Neuronal stem cell (in vitro differentiated cells): Measurements from ENCODE around the gene MMP27.

Source experiments
- DNase-seq: peaks from one replicate; pipeline ENCODE4 v3.0.0-alpha.2; 2013; ENCODE audit warnings: low spot score
- H2AFZ ChIP-seq: one replicate; pipeline ENCODE4 v1.6.1; 2013; ENCODE audit warnings: mild to moderate bottlenecking, low read length, inconsistent platforms
- H2AK5ac ChIP-seq: 2 replicates; pipeline ENCODE4 v1.6.1; 2013; ENCODE audit warnings: low read depth, mild to moderate bottlenecking, inconsistent platforms, low read length, moderate library complexity, mixed read lengths
- H2BK120ac ChIP-seq: 2 replicates; pipeline ENCODE4 v1.6.1; 2013; ENCODE audit warnings: low read depth, mild to moderate bottlenecking, inconsistent platforms, low read length, moderate library complexity, mixed read lengths
- H2BK12ac ChIP-seq: one replicate; pipeline ENCODE4 v1.6.1; 2013; ENCODE audit warnings: low read length, inconsistent platforms
- H2BK15ac ChIP-seq: 2 replicates; pipeline ENCODE4 v1.6.1; 2013; ENCODE audit warnings: mild to moderate bottlenecking, low read length, inconsistent platforms, mixed read lengths
- H2BK5ac ChIP-seq: one replicate; pipeline ENCODE4 v1.6.1; 2013; ENCODE audit warnings: inconsistent platforms, mild to moderate bottlenecking, low read length, moderate library complexity
- H3K14ac ChIP-seq: one replicate; pipeline ENCODE4 v1.6.1; 2013; ENCODE audit warnings: low read length, inconsistent platforms
- H3K18ac ChIP-seq: 2 replicates; pipeline ENCODE4 v1.6.1; 2013; ENCODE audit warnings: low read length, inconsistent platforms
- H3K23ac ChIP-seq: 2 replicates; pipeline ENCODE4 v1.6.1; 2013; ENCODE audit warnings: low read depth, mild to moderate bottlenecking, mixed read lengths, low read length, inconsistent platforms; ENCODE audit not compliant: poor library complexity
- H3K27ac ChIP-seq: replicated peaks from 3 replicates; pipeline ENCODE4 v1.5.1; 2013; ENCODE audit warnings: low read length, inconsistent platforms
- H3K27me3 ChIP-seq, 3 experiments: 2 replicates each; pipeline ENCODE4 v1.6.1; 2013; ENCODE audit warnings: low read length in 3 of 3, mild to moderate bottlenecking in 2 of 3, inconsistent platforms in 1 of 3, low read depth in 1 of 3, mixed read lengths in 1 of 3, moderate library complexity in 1 of 3; ENCODE audit not compliant: control insufficient read depth in 3 of 3, insufficient read depth in 3 of 3
- H3K36me3 ChIP-seq, 2 donors: replicated peaks in 1 of 2; 2 replicates each; pipeline ENCODE4 v1.6.1; 2013; ENCODE audit warnings: low read length in 2 of 2; ENCODE audit not compliant: control insufficient read depth in 2 of 2, insufficient read depth in 2 of 2
- H3K4ac ChIP-seq: 2 replicates; pipeline ENCODE4 v1.6.1; 2013; ENCODE audit warnings: inconsistent platforms, mild to moderate bottlenecking, low read length, moderate library complexity
- H3K4me1 ChIP-seq, 2 donors: 1 replicate in 1 of 2; 2 replicates in 1 of 2; pipeline ENCODE4 v1.6.1; 2013; ENCODE audit warnings: low read length in 2 of 2, low read depth in 1 of 2; ENCODE audit not compliant: control insufficient read depth in 2 of 2, insufficient read depth in 1 of 2
- H3K4me2 ChIP-seq: one replicate; pipeline ENCODE4 v1.6.1; 2013; ENCODE audit warnings: mild to moderate bottlenecking, low read length, inconsistent platforms; ENCODE audit not compliant: insufficient read depth, poor library complexity, severe bottlenecking
- H3K4me3 ChIP-seq, 2 donors: 2 replicates each; pipeline ENCODE4 v1.5.1; 2013; ENCODE audit warnings: low read length in 2 of 2, mild to moderate bottlenecking in 2 of 2, inconsistent platforms in 1 of 2, moderate library complexity in 1 of 2
- H3K79me1 ChIP-seq: one replicate; pipeline ENCODE4 v1.6.1; 2013; ENCODE audit warnings: low read depth, mild to moderate bottlenecking, inconsistent platforms, low read length, moderate library complexity
- H3K9ac ChIP-seq: one replicate; pipeline ENCODE4 v1.6.1; 2013; ENCODE audit warnings: mild to moderate bottlenecking, low read depth, low read length, inconsistent platforms; ENCODE audit not compliant: poor library complexity
- H3K9me3 ChIP-seq, 2 donors: replicated peaks in 1 of 2; 2 replicates each; pipeline versions ENCODE3 to v1.6.1; 2013; ENCODE audit warnings: low read length in 2 of 2, mild to moderate bottlenecking in 2 of 2, inconsistent platforms in 1 of 2, low read depth in 1 of 2, mixed read lengths in 1 of 2, moderate library complexity in 1 of 2; ENCODE audit not compliant: control insufficient read depth in 2 of 2, insufficient read depth in 1 of 2
- H4K8ac ChIP-seq: one replicate; pipeline ENCODE4 v1.6.1; 2013; ENCODE audit warnings: low read depth, mild to moderate bottlenecking, inconsistent platforms, low read length, moderate library complexity
- H4K91ac ChIP-seq: one replicate; pipeline ENCODE4 v1.6.1; 2013; ENCODE audit warnings: low read length, low read depth, mild to moderate bottlenecking, inconsistent platforms; ENCODE audit not compliant: poor library complexity
- whole genome bisulfite sequencing, 2 donors: extraction: QIAGEN DNeasy Blood & Tissue Kit; methylation state at CpG; one replicate each; pipeline ENCODE4 v1.1.7; 2013; ENCODE audit warnings: missing lambda C conversion rate in 2 of 2, mixed read lengths in 1 of 2; ENCODE audit not compliant: insufficient read length in 2 of 2, insufficient replicate concordance in 1 of 2; ENCODE audit errors: extremely low coverage in 2 of 2; 5-methylcytosine and 5-hydroxymethylcytosine counted together

The MMP27 gene

DNA sequence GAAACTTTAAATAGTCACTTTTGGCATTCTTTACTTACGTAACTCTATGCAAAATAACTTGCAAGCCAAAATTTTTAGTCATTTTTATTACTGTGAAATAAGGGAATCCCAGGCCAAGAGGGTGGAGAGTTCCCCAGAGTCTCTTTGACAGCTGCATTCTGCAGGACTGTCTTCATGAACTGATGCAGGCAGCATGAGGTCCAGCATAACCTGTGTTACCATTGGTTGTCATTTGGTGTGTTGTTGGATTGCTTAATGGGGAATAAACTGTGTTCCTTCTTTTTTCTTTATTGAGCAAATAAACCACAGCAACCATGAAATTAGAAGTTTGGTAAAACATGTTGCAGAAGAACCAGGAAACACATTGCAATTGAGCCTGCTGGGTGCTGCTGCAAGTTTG lies 24.6 kb downstream of the MMP27 start:
- H2BK5ac ChIP-seq = no peak overlapping the region
- no peak overlapping the region for H2BK12ac ChIP-seq
- no peak overlapping the region for H2AFZ ChIP-seq
- no peaks in the 10 kb centered on the region for H3K79me1 ChIP-seq
- H3K14ac ChIP-seq = no peak overlapping the region
- no peak for DNase-seq
- no peak overlapping the region for H3K27ac ChIP-seq
- no peaks in the 10 kb centered on the region for H3K27me3 ChIP-seq
- no peak overlapping the region for H3K18ac ChIP-seq
- no peak overlapping the region for H4K91ac ChIP-seq
- no peak overlapping the region for H4K8ac ChIP-seq
- no CpG with 5 or more reads among the region's 1 CpG for WGBS, 2 donors
- no peak overlapping the region for H2AK5ac ChIP-seq
- H3K23ac ChIP-seq = no peak overlapping the region
- no peaks in the 10 kb centered on the region for H3K9me3 ChIP-seq
- H3K4ac ChIP-seq = no peak overlapping the region
- H3K36me3 ChIP-seq = no peaks in the 10 kb centered on the region
- no peak overlapping the region for H3K4me3 ChIP-seq
- no peak overlapping the region for H2BK15ac ChIP-seq
- peaks cover 0 to 3% of the 10 kb centered on the region in 2 donors for H3K4me1 ChIP-seq
- no peak overlapping the region for H3K4me2 ChIP-seq
- H2BK120ac ChIP-seq = no peak overlapping the region
- no peak overlapping the region for H3K9ac ChIP-seq

GRCh38 chr11:102678022-102678421 lies 27.5 kb downstream of the MMP27 start:
- Histone ChIP-seq H3K18ac (no peak overlapping the region), H4K91ac (no peak overlapping the region), H3K9ac (no peak overlapping the region), H3K9me3 (no peaks in the 10 kb centered on the region), H3K27ac (no peak overlapping the region), H2AFZ (no peak overlapping the region), H2BK12ac (no peak overlapping the region), H3K23ac (no peak overlapping the region), H3K79me1 (no peaks in the 10 kb centered on the region), H3K4ac (no peak overlapping the region), H2AK5ac (no peak overlapping the region), H2BK5ac (no peak overlapping the region), H4K8ac (no peak overlapping the region), H3K14ac (no peak overlapping the region), H3K4me3 (no peak overlapping the region), H3K36me3 (no peaks in the 10 kb centered on the region), H2BK15ac (no peak overlapping the region), H3K4me1 (peaks cover 0 to 7% of the 10 kb centered on the region in 2 donors), H3K4me2 (no peak overlapping the region), H3K27me3 (no peaks in the 10 kb centered on the region), H2BK120ac (no peak overlapping the region)
- no CpG with 5 or more reads among the region's 2 CpGs for WGBS, 2 donors
- DNase-seq = no peak

GRCh38 chr11:102676084-102676483 lies 29.5 kb downstream of the MMP27 start:
- no peak overlapping the region for H4K8ac ChIP-seq
- no peak overlapping the region for H3K18ac ChIP-seq
- H2AFZ ChIP-seq = no peak overlapping the region
- H2BK12ac ChIP-seq = no peak overlapping the region
- no peak for DNase-seq
- H3K4me3 ChIP-seq = no peak overlapping the region
- H3K4ac ChIP-seq = no peak overlapping the region
- H3K79me1 ChIP-seq = no peaks in the 10 kb centered on the region
- H3K14ac ChIP-seq = no peak overlapping the region
- no peak overlapping the region for H2AK5ac ChIP-seq
- H4K91ac ChIP-seq = no peak overlapping the region
- H2BK5ac ChIP-seq = no peak overlapping the region
- no peak overlapping the region for H2BK120ac ChIP-seq
- no CpG with 5 or more reads among the region's 2 CpGs for WGBS, 2 donors
- H3K27ac ChIP-seq = no peak overlapping the region
- peaks cover 0 to 7% of the 10 kb centered on the region in 2 donors for H3K4me1 ChIP-seq
- no peak overlapping the region for H3K9ac ChIP-seq
- H3K4me2 ChIP-seq = no peak overlapping the region
- no peaks in the 10 kb centered on the region for H3K27me3 ChIP-seq
- H2BK15ac ChIP-seq = no peak overlapping the region
- no peak overlapping the region for H3K23ac ChIP-seq
- no peaks in the 10 kb centered on the region for H3K36me3 ChIP-seq
- no peaks in the 10 kb centered on the region for H3K9me3 ChIP-seq

- H3K9ac ChIP-seq = no peak overlapping the region
- H2BK12ac ChIP-seq = no peak overlapping the region
- no peak overlapping the region for H3K4me2 ChIP-seq
- no peak overlapping the region for H4K8ac ChIP-seq
- no peak overlapping the region for H3K14ac ChIP-seq
- no CpG with 5 or more reads among the region's 3 CpGs for WGBS, 2 donors
- no peak overlapping the region for H2BK15ac ChIP-seq
- H3K27ac ChIP-seq = no peak overlapping the region
- H3K27me3 ChIP-seq = no peaks in the 10 kb centered on the region
- H3K4me3 ChIP-seq = no peak overlapping the region
- H3K4me1 ChIP-seq = no peaks in the 10 kb centered on the region
- no peaks in the 10 kb centered on the region for H3K36me3 ChIP-seq
- no peak overlapping the region for H2AK5ac ChIP-seq
- H2BK5ac ChIP-seq = no peak overlapping the region
- DNase-seq = no peak
- H2BK120ac ChIP-seq = no peak overlapping the region
- H3K18ac ChIP-seq = no peak overlapping the region
- no peaks in the 10 kb centered on the region for H3K9me3 ChIP-seq
- H3K4ac ChIP-seq = no peak overlapping the region
- no peaks in the 10 kb centered on the region for H3K79me1 ChIP-seq
- no peak overlapping the region for H4K91ac ChIP-seq
- no peak overlapping the region for H2AFZ ChIP-seq
- no peak overlapping the region for H3K23ac ChIP-seq
Observed at GRCh38 chr11:102669664-102670063, 35.9 kb downstream of the MMP27 start.
